ENCODE data around the gene FGF23. TPM values are rescaled to one million over a fixed set of nuclear protein-coding genes. Genes with fewer than 3 reads are reported as not detected.

Gene FGF23
- total and polyA plus RNA-seq, 2 of the 4 experiments (the other 2 are of a cell fraction), result not detected

GRCh38 chr12:4380332-4380731, 820 bp upstream of the FGF23 start:
- DNase-seq (no peak), ATAC-seq (ENCODE audit: low read depth) (no peak)
- no peak overlapping the region for H2BK20ac ChIP-seq (ENCODE audit: low read depth, low read length)
- TF ChIP-seq BHLHE40 (IDR thresholded peaks at IDR 0.05; ENCODE audit: low read depth, low read length), result no peak
- TF ChIP-seq ELK1 (IDR thresholded peaks at IDR 0.05; ENCODE audit: borderline replicate concordance, low read depth, low read length), result no peak
- TF ChIP-seq RFX5 (IDR thresholded peaks at IDR 0.05; ENCODE audit: low read depth, low read length), result no peak
- no peak for TF ChIP-seq RCOR1 (IDR thresholded peaks at IDR 0.05; ENCODE audit: insufficient replicate concordance, low read length)
- TF ChIP-seq MAZ (IDR thresholded peaks at IDR 0.05; ENCODE audit: borderline replicate concordance, low read depth, low read length), result no peak
- no peak overlapping the region for H3K14ac ChIP-seq (replicated peaks; ENCODE audit: low read depth, low read length)
- H2AFZ ChIP-seq (replicated peaks; ENCODE audit: low read length, poor library complexity), result no peak overlapping the region
- H3K27me3 ChIP-seq (ENCODE audit: control insufficient read depth, insufficient read depth, low read length), result peaks cover 9% of the 10 kb centered on the region
- H3K4me1 ChIP-seq (ENCODE audit: control insufficient read depth, insufficient read depth, low read length), result no peaks in the 10 kb centered on the region
- H2BK120ac ChIP-seq (ENCODE audit: low read depth, low read length), result no peak overlapping the region
- no peak overlapping the region for H3K18ac ChIP-seq (ENCODE audit: low read depth, low read length)
- no peaks in the 10 kb centered on the region for H3K9me3 ChIP-seq (ENCODE audit: control insufficient read depth, insufficient read depth, low read length)
- H2AK9ac ChIP-seq (replicated peaks; ENCODE audit: low read depth, low read length, poor library complexity), result no peak overlapping the region
- in situ Hi-C loops (cut with MboI; ENCODE audit: low sequenced_read_pairs) (no loop called here), intact Hi-C loops (cut with micrococcal nuclease) (no loop called here), dilution Hi-C loops (cut with HindIII; ENCODE audit: low sequenced_read_pairs, unreplicated experiment) (no loop called here)
- H4K5ac ChIP-seq (ENCODE audit: low read depth, low read length), result no peak overlapping the region
- H3K79me1 ChIP-seq (ENCODE audit: low read depth in 1 of 2, low read length in 2 of 2), result no peaks in the 10 kb centered on the region
- no peaks in the 10 kb centered on the region for H3K9me1 ChIP-seq (ENCODE audit: insufficient read depth, low read length)
- no peak overlapping the region for H2AK5ac ChIP-seq (ENCODE audit: low read depth, low read length)
- H3K4me3 ChIP-seq (ENCODE audit: insufficient read depth, low read depth, low read length), result no peak overlapping the region
- no peak overlapping the region for H2BK15ac ChIP-seq (ENCODE audit: low read depth, low read length)
- H2BK5ac ChIP-seq (ENCODE audit: low read depth, low read length, poor library complexity, severe bottlenecking), result no peak overlapping the region
- no peak overlapping the region for H3K4ac ChIP-seq (ENCODE audit: low read depth, low read length)
- no peak overlapping the region for H3K56ac ChIP-seq (ENCODE audit: extremely low read depth, insufficient read depth, low read length)
- H3K4me2 ChIP-seq (ENCODE audit: low read depth, low read length), result no peak overlapping the region
- H4K8ac ChIP-seq (ENCODE audit: low read depth in 2 of 2, low read length in 2 of 2), result no peak overlapping the region
- ChIA-PET POLR2A (ENCODE audit: unreplicated experiment) (no interaction called here), CTCF (interaction anchor here (0.6 kb wide), 1 partner anchor 86 kb away, joined by 3 read pairs; no protein-coding TSS in a partner anchor)
- no peaks in the 10 kb centered on the region for H4K20me1 ChIP-seq (ENCODE audit: insufficient read depth, low read length)
- no peaks in the 10 kb centered on the region for H3K36me3 ChIP-seq (ENCODE audit: control insufficient read depth, insufficient read depth, low read length)
- 20% methylated on average over 1 of the region's 4 CpGs; no CpG with 5 or more reads in 1 of the 2 experiments for WGBS, 2 experiments (ENCODE audit: extremely low coverage in 2 of 2, insufficient read length in 1 of 2)
- no peak overlapping the region for H4K91ac ChIP-seq (ENCODE audit: insufficient read depth, low read depth, low read length)
- no peak overlapping the region for H3K23ac ChIP-seq (ENCODE audit: low read depth, low read length)
- no peak overlapping the region for H3K9ac ChIP-seq (ENCODE audit: low read depth, low read length)
- H3K27ac ChIP-seq (ENCODE audit: insufficient read depth, low read length), result no peak overlapping the region
- no TSS peak for BruUV-seq (replicated peaks)

All from IMR-90 (cell line).